GM19452 (cell line): Measurements from ENCODE around the gene MARK2.

Source experiments
- ATAC-seq: cut with Tn5 transposase; IDR thresholded peaks from one replicate; pipeline ENCODE4 v1.9.1; 2021; ENCODE audit not compliant: unreplicated experiment

Gene MARK2

GRCh38 chr11:63907808-63908530 is 69.1 kb downstream of the MARK2 start:
- no peak for ATAC-seq

DNA sequence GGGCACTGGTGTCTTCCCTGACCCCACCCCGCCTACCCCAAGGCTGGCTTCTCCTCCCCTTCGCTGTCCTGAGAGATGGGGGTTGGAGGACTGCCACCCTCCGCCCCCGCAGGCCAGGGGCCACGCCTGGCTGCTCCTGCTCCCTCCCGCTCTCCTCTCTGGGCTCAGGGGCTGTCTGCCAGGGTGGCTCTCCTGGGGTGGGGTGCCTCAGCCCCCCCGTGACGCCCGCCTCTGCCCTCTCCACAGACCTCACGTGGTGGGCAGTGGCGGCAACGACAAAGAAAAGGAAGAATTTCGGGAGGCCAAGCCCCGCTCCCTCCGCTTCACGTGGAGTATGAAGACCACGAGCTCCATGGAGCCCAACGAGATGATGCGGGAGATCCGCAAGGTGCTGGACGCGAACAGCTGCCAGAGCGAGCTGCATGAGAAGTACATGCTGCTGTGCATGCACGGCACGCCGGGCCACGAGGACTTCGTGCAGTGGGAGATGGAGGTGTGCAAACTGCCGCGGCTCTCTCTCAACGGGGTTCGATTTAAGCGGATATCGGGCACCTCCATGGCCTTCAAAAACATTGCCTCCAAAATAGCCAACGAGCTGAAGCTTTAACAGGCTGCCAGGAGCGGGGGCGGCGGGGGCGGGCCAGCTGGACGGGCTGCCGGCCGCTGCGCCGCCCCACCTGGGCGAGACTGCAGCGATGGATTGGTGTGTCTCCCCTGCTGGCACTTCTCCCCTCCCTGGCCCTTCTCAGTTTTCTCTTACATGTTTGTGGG is 69.9 kb downstream of the MARK2 start:
- no peak for ATAC-seq

- no peak for ATAC-seq
Measured at GRCh38 chr11:63909591-63910506, 70.9 kb downstream of the MARK2 start.

DNA sequence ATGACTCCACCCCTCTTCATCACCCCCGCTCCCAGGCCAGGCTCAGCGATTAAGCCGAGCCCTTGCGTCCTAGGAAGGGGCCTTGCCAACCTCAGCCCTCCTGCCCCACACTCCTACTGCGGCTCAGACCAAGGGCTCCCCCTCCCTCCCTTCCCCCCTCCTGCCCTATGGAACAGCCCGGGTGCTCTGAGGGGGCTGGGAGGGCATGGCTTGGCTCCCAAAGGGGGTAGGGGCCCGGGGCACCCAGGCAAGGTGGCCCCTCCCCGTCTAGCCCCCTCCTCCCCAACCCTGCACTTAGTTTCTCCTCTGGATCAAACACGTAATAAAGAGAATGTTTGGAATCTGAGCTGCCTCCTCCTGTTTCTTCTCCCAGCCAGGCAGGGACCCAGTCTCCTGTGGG is 71.8 kb downstream of the MARK2 start:
- ATAC-seq: no peak

- no peak for ATAC-seq
Measured at GRCh38 chr11:63911440-63911839, 72.5 kb downstream of the MARK2 start.

DNA sequence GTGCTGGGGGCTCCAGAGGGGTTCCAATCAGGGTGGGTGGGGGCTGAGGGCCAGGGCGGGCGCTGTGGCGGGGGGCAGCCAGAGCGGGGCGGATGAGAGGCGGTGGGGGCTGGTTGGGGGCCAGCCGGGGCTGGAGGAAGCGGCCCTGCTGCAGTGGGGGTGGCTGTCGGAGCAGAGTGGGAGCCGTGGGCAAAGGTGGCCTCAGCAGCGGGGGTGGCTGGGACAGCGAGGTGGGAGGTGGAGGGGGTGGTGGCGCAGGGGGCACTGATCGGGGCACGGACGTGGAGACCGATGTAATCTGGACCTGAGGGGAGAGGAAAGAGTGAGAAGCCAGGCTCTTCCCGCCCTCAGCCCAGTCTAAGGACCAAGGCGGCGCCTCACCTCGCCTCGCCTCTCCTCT is 73.0 kb downstream of the MARK2 start:
- ATAC-seq: no peak

- no peak for ATAC-seq
Measured at GRCh38 chr11:63912678-63913077, 73.8 kb downstream of the MARK2 start.

DNA sequence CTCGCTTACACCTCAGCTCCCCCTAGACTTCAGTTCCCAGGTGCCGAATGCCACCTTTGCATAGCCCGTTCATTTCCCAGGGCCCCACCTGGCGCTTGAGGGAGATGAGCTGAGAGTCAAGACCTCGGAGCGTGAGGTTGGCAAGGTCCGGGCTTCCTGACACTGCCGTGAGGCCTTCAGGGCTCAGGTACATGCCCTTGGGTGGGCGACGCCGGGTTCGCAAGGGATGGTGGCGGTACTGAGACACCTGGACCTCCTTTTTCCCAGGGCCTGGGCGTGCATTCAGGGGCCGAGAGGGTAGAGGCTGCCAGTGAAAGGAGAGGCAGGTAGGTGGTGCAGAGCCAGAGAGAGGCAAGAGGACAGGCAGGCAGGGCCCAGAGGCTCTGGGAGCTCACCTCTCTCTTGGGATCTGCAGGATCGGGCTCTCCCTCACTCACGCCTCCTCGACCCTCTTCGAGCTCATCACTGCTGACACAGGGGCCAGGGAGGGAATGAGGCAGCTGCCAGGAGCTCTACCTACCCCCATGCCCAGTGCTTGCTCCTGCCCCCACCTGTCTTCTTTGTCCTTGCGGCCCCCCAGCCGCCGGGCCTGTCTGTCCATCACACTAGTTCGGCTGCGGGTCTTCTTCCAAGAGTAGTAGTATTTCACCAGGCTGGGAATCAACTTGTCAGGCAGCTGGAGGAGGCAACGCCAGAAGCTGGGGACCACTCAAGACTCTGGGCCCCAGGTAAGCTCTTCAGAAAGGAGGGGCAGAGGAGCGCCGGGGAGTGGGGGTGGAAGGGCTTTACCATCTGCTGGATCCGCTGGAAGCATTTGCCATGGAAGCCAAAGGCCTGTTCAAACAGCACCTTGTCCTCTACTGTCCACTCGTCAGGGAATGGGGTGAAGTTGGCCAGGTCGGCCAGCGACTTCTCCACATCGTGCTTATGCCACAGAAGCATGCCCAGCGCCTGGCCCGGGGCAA is 75.2 kb downstream of the MARK2 start:
- no peak for ATAC-seq

GRCh38 chr11:63914896-63915691 is 76.2 kb downstream of the MARK2 start:
- no peak for ATAC-seq

GRCh38 chr11:63915961-63916836 is 77.3 kb downstream of the MARK2 start:
- no peak for ATAC-seq

- ATAC-seq: no peak
Measured at GRCh38 chr11:63916837-63917691, 78.2 kb downstream of the MARK2 start, which contains the start of gene RCOR2. Gene RCOR2, minus strand, starts transcription at chr11:63917164. Its CDS starts 708 bp downstream, at chr11:63916456.

- ATAC-seq: no peak
Measured at GRCh38 chr11:63917692-63918506, 79.0 kb downstream of the MARK2 start.

DNA sequence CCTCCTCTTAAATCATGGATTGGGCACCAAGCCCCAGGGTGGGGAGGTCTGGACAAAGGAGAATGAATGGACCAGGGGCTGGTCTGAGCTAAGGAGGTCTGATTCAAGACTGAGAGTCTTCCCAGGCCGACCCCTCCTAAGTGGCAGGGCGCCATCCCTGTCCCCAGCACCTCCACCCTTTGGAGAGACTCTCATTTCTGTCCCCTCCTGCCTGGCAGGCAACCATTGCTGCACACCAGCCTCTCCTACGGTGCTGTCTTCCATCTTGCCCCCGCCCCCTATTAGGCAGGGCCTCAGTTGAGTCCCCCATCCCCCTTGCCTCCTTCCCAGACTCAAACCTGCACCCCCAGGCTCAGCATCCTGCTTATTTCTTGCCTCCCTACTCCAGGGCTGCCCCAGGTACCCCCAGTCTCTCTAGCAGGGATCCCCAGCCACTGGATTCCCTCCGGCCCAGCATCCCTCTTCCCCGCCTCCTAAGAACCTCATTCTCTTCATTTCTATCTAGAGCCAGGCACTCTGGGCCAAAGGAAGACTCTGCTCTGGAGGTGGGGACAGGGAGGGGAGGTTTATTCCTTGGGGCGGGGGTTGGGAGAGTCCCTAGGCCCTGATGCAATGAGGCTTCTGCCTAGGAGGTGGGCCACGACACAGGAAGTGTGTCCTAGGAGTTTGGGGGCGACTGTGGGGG is 79.7 kb downstream of the MARK2 start:
- no peak for ATAC-seq

GRCh38 chr11:63919267-63920125 is 80.6 kb downstream of the MARK2 start:
- no peak for ATAC-seq
